ENCODE data around the gene RPL22.
A peak's percentile ranks its signal among the peaks of the same experiment; 100 is the strongest.

The RPL22 gene

GRCh38 chr1:6200188-6200809 is 904 bp upstream of the RPL22 start:
- no peak for DNase-seq

- DNase-seq = peak in 1 of 2 donors; percentile 25
Measured at GRCh38 chr1:6198646-6199297, 623 bp downstream of the RPL22 start.

GRCh38 chr1:6197746-6198427 is 1.5 kb downstream of the RPL22 start:
- DNase-seq = no peak

GRCh38 chr1:6191968-6192367 is 7.4 kb downstream of the RPL22 start:
- DNase-seq = no peak

GRCh38 chr1:6188466-6188865 is 10.9 kb downstream of the RPL22 start:
- DNase-seq = no peak

GRCh38 chr1:6185635-6186382 is 13.6 kb downstream of the RPL22 start:
- DNase-seq = peak in 1 of 2 donors; percentile 20

GRCh38 chr1:6185151-6185550 is 14.2 kb downstream of the RPL22 start:
- no peak for DNase-seq

GRCh38 chr1:6184083-6184783 is 15.2 kb downstream of the RPL22 start:
- no peak for DNase-seq

- DNase-seq = no peak
Measured at GRCh38 chr1:6183520-6183989, 15.8 kb downstream of the RPL22 start.

GRCh38 chr1:6181347-6181770 is 18.0 kb downstream of the RPL22 start:
- no peak for DNase-seq

GRCh38 chr1:6180707-6181311 is 18.6 kb downstream of the RPL22 start:
- DNase-seq = no peak

GRCh38 chr1:6180268-6180706 is 19.1 kb downstream of the RPL22 start, which contains the start of gene CHD5:
TSS of gene CHD5 (minus strand) at chr1:6180321. CDS start at chr1:6180023, 298 bp downstream.
- DNase-seq = no peak

GRCh38 chr1:6179564-6180175 is 19.7 kb downstream of the RPL22 start:
- no peak for DNase-seq

GRCh38 chr1:6178751-6179563 is 20.4 kb downstream of the RPL22 start:
- DNase-seq = no peak

- DNase-seq = no peak
Measured at GRCh38 chr1:6177681-6178380, 21.6 kb downstream of the RPL22 start.

- DNase-seq = no peak
Measured at GRCh38 chr1:6176779-6177178, 22.6 kb downstream of the RPL22 start.

- no peak for DNase-seq
Measured at GRCh38 chr1:6175411-6175828, 24.0 kb downstream of the RPL22 start.

GRCh38 chr1:6174621-6175410 is 24.6 kb downstream of the RPL22 start:
- DNase-seq = no peak

GRCh38 chr1:6172549-6172948 is 26.8 kb downstream of the RPL22 start:
- no peak for DNase-seq
